ENCODE measurements around the gene WDFY4.

DNA sequence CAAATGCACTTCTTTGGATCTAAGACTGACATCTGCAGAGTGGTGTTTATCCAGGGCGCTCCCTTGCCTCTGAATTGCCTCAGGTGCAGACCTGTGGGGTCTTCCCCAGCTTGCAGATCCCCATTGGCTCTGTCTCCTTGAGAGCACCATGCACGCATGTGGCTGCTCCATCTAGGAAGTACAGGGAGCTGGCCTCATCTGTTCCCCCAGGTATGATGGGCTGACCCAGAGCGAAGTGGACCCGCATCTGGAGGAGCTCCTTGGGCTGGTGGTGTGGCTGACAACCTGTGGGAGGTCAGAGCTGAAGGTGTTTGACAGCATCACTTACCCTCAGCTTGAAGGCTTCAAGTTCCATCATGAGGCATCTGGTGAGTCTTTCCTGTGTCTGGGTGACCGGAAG is 44.5 kb downstream of the WDFY4 start:
- TF ChIP-seq, protein P1, sequence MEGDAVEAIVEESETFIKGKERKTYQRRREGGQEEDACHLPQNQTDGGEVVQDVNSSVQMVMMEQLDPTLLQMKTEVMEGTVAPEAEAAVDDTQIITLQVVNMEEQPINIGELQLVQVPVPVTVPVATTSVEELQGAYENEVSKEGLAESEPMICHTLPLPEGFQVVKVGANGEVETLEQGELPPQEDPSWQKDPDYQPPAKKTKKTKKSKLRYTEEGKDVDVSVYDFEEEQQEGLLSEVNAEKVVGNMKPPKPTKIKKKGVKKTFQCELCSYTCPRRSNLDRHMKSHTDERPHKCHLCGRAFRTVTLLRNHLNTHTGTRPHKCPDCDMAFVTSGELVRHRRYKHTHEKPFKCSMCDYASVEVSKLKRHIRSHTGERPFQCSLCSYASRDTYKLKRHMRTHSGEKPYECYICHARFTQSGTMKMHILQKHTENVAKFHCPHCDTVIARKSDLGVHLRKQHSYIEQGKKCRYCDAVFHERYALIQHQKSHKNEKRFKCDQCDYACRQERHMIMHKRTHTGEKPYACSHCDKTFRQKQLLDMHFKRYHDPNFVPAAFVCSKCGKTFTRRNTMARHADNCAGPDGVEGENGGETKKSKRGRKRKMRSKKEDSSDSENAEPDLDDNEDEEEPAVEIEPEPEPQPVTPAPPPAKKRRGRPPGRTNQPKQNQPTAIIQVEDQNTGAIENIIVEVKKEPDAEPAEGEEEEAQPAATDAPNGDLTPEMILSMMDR (conservative IDR thresholded peaks at IDR 0.05 in 1 of 2, IDR thresholded peaks at IDR 0.05 in 1 of 2; ENCODE audit: low read depth in 1 of 2, low read length in 2 of 2): no peak
- TF ChIP-seq EZH2 (IDR thresholded peaks at IDR 0.05; ENCODE audit: low read length, missing control alignments): no peak
